Suprapubic skin (tissue), 4 donors: Measurements from ENCODE around the gene FADS6. TPM values are rescaled to one million over a fixed set of nuclear protein-coding genes. Genes with fewer than 3 reads are reported as not detected.

Experiments
- DNase-seq, 2 donors: peaks; one replicate each; pipeline ENCODE4 v3.0.0-alpha.2; 2019; ENCODE audit warnings: low spot score in 2 of 2
- H3K27ac ChIP-seq: fragments of 200-600 bp; sonication (generic); one replicate; pipeline ENCODE4 v1.5.1; 2019
- H3K27me3 ChIP-seq: fragments of 200-600 bp; sonication (generic); one replicate; pipeline ENCODE4 v1.5.1; 2019
- H3K36me3 ChIP-seq: fragments of 200-600 bp; sonication (generic); one replicate; pipeline ENCODE4 v1.5.1; 2019
- H3K4me1 ChIP-seq: fragments of 200-600 bp; sonication (generic); one replicate; pipeline ENCODE4 v1.5.1; 2019
- H3K4me3 ChIP-seq: fragments of 200-600 bp; sonication (generic); one replicate; pipeline ENCODE4 v1.5.1; 2019; ENCODE audit warnings: mild to moderate bottlenecking
- H3K9me3 ChIP-seq: fragments of 200-600 bp; sonication (generic); one replicate; pipeline ENCODE4 v1.5.1; 2019
- CTCF ChIP-seq, 2 donors: fragments of 200-600 bp in 1 of 2; fragments of 450-650 bp in 1 of 2; sonication (generic) in 1 of 2; IDR thresholded peaks; one replicate each; pipeline ENCODE4 v1.5.1; 2016 to 2019; ENCODE audit warnings: antibody characterized with exemption in 2 of 2, mild to moderate bottlenecking in 1 of 2, moderate library complexity in 1 of 2
- EP300 ChIP-seq: sonication (generic); formaldehyde crosslinking; IDR thresholded peaks from one replicate; pipeline ENCODE4 v1.6.1; 2017; ENCODE audit warnings: antibody characterized with exemption
- POLR2A ChIP-seq, 2 donors: fragments of 450-650 bp; IDR thresholded peaks; one replicate each; pipeline ENCODE4 v1.6.1; 2017; ENCODE audit warnings: antibody characterized with exemption in 2 of 2, mild to moderate bottlenecking in 2 of 2, moderate library complexity in 2 of 2
- POLR2AphosphoS5 ChIP-seq, 3 donors: sonication (generic); formaldehyde crosslinking; IDR thresholded peaks; one replicate each; pipeline ENCODE4 v1.6.1; 2017; ENCODE audit warnings: antibody characterized with exemption in 3 of 3
- WGBS: methylation state at CpG from one replicate; pipeline ENCODE4 v1.1.5; 2018; 5-methylcytosine and 5-hydroxymethylcytosine counted together
- total RNA-seq, 4 donors: library from RNA; depleted of rRNA; stranded (reverse); fragments of >200 nt; gene quantifications; one replicate each; pipeline ENCODE4 v1.1.0, GENCODE V29; 2016

FADS6 gene
- total RNA-seq, 4 donors from 2014 or later: 4.9 to 11.6 (median 8.1) TPM

GRCh38 chr17:74840989-74841666 lies 52.3 kb downstream of the FADS6 start:
- peaks cover 14% of the 10 kb centered on the region for H3K36me3 ChIP-seq
- 19% methylated on average over 8 of the region's 13 CpGs for WGBS
- DNase-seq: no peak
- TF ChIP-seq POLR2AphosphoS5 (IDR thresholded peaks at IDR 0.05) (no peak), POLR2A (IDR thresholded peaks at IDR 0.05) (no peak), CTCF (IDR thresholded peaks at IDR 0.05) (no peak), EP300 (no peak)
- peaks cover 5% of the 10 kb centered on the region for H3K27me3 ChIP-seq
- peaks cover 37% of the 10 kb centered on the region for H3K4me1 ChIP-seq
- H3K27ac ChIP-seq: no peak overlapping the region
- H3K9me3 ChIP-seq: no peaks in the 10 kb centered on the region
- no peak overlapping the region for H3K4me3 ChIP-seq

- Histone ChIP-seq H3K4me1 (peaks cover 37% of the 10 kb centered on the region), H3K27ac (no peak overlapping the region), H3K27me3 (peaks cover 5% of the 10 kb centered on the region), H3K9me3 (no peaks in the 10 kb centered on the region), H3K36me3 (peaks cover 16% of the 10 kb centered on the region), H3K4me3 (no peak overlapping the region)
- WGBS: 56% methylated on average over 6 of the region's 7 CpGs
- TF ChIP-seq POLR2AphosphoS5 (IDR thresholded peaks at IDR 0.05) (no peak), CTCF (IDR thresholded peaks at IDR 0.05) (no peak), EP300 (no peak), POLR2A (IDR thresholded peaks at IDR 0.05) (no peak)
- DNase-seq: no peak
Observed at GRCh38 chr17:74839990-74840852, 53.2 kb downstream of the FADS6 start.

- H3K4me3 ChIP-seq: no peak overlapping the region
- no peak overlapping the region for H3K27ac ChIP-seq
- no peak for DNase-seq
- H3K9me3 ChIP-seq: no peaks in the 10 kb centered on the region
- WGBS: 69% methylated on average over 4 of the region's 9 CpGs
- H3K4me1 ChIP-seq: peaks cover 35% of the 10 kb centered on the region
- peaks cover 2% of the 10 kb centered on the region for H3K27me3 ChIP-seq
- H3K36me3 ChIP-seq: peaks cover 21% of the 10 kb centered on the region
- TF ChIP-seq POLR2A (IDR thresholded peaks at IDR 0.05) (no peak), EP300 (no peak), CTCF (IDR thresholded peaks at IDR 0.05) (no peak), POLR2AphosphoS5 (IDR thresholded peaks at IDR 0.05) (no peak)
Observed at GRCh38 chr17:74838274-74838673, 55.2 kb downstream of the FADS6 start.

GRCh38 chr17:74836691-74837467 lies 56.6 kb downstream of the FADS6 start:
- H3K36me3 ChIP-seq: peaks cover 21% of the 10 kb centered on the region
- WGBS: 96% methylated on average over 9 of the region's 19 CpGs
- no peaks in the 10 kb centered on the region for H3K27me3 ChIP-seq
- no peaks in the 10 kb centered on the region for H3K9me3 ChIP-seq
- H3K4me1 ChIP-seq: peaks cover 21% of the 10 kb centered on the region
- no peak overlapping the region for H3K4me3 ChIP-seq
- H3K27ac ChIP-seq: no peak overlapping the region
- no peak for TF ChIP-seq EP300
- no peak for TF ChIP-seq POLR2A (IDR thresholded peaks at IDR 0.05)
- no peak for TF ChIP-seq POLR2AphosphoS5 (IDR thresholded peaks at IDR 0.05)
- TF ChIP-seq CTCF (IDR thresholded peaks at IDR 0.05): no peak
- no peak for DNase-seq
